K562 (cell line): ENCODE results near the gene SRPK3. TPM values are rescaled to one million over a fixed set of nuclear protein-coding genes. Genes with fewer than 3 reads are reported as not detected.

Source experiments
- ATAC-seq: fragments of 200-7000 bp; cut with Tn5 transposase; 3 replicates; pipeline ENCODE4 v1.9.1; 2020; ENCODE audit warnings: moderate library complexity
- BruUV-seq: library from RNA; stranded (reverse); fragments of 400-500 nt; replicated peaks from 2 replicates; lab custom pipeline; 2021; lab: Mats Ljungman, UMichigan
- CTCF ChIA-PET: fragments of 300-600 bp; formaldehyde crosslinking; extraction: SDS; loops from one replicate; lab custom pipeline; 2021; ENCODE audit warnings: low intra/inter-chr PET ratio; lab: Yijun Ruan, JAX
- POLR2A ChIA-PET: fragments of 300-600, 350-650 bp; sonication (Branson Sonifier 250); formaldehyde crosslinking; extraction: SDS; loops from one replicate; lab custom pipeline; 2021; ENCODE audit warnings: antibody characterized with exemption, inconsistent platforms; lab: Yijun Ruan, JAX
- DNase-seq, 4 experiments: peaks; one replicate each; pipeline versions ENCODE4 v3.0.0 to v3.0.0-alpha.2; 2011 to 2018; ENCODE audit warnings: low spot score in 3 of 4, mixed read lengths in 3 of 4; ENCODE audit errors: extremely low read depth in 1 of 4
- FAIRE-seq: peaks from 2 replicates; lab custom pipeline; 2011; peaks lifted over from hg19 to GRCh38; lab: Jason Lieb, UNC
- H2AFZ ChIP-seq: 2 replicates; pipeline ENCODE4 v1.6.0; 2011; ENCODE audit warnings: low read depth, low read length, control low read depth, inconsistent platforms
- H3K27ac ChIP-seq: fragments of 200-600 bp; 3 replicates; pipeline ENCODE4 v1.8.0; 2011; ENCODE audit warnings: low read depth, mild to moderate bottlenecking, control low read depth, inconsistent platforms, low read length, moderate library complexity, mixed read lengths; ENCODE audit errors: extremely low read depth
- H3K27me3 ChIP-seq, 2 experiments: fragments of 300-600 bp in 1 of 2; 2 replicates in 1 of 2; 3 replicates in 1 of 2; pipeline versions ENCODE4 v1.6.0 to v1.8.0; 2011; ENCODE audit warnings: inconsistent platforms in 2 of 2, low read length in 2 of 2, mild to moderate bottlenecking in 1 of 2, mixed read lengths in 1 of 2, moderate library complexity in 1 of 2; ENCODE audit not compliant: control insufficient read depth in 2 of 2, insufficient read depth in 2 of 2
- H3K36me3 ChIP-seq: fragments of 300-600 bp; 3 replicates; pipeline ENCODE4 v1.8.0; 2011; ENCODE audit warnings: mild to moderate bottlenecking, low read length, inconsistent platforms; ENCODE audit not compliant: control insufficient read depth, insufficient read depth
- H3K4me1 ChIP-seq, 2 experiments: fragments of 200-600 bp in 1 of 2; replicated peaks in 1 of 2; 2 replicates in 1 of 2; 3 replicates in 1 of 2; pipeline versions ENCODE4 v1.5.1 to v1.8.0; 2011; ENCODE audit warnings: inconsistent platforms in 2 of 2, low read length in 2 of 2, mild to moderate bottlenecking in 1 of 2, mixed read lengths in 1 of 2, moderate library complexity in 1 of 2; ENCODE audit not compliant: control insufficient read depth in 2 of 2, insufficient read depth in 2 of 2
- H3K4me2 ChIP-seq: 2 replicates; pipeline ENCODE4 v1.6.1; 2011; ENCODE audit warnings: low read length, control low read depth, inconsistent platforms, mixed read lengths; ENCODE audit not compliant: insufficient read depth
- H3K4me3 ChIP-seq: fragments of 200-600 bp; sonication (generic), shearing (Covaris generic); 2 replicates; pipeline ENCODE4 v1.5.1; 2016; ENCODE audit warnings: control low read depth, inconsistent platforms
- H3K79me2 ChIP-seq: fragments of 200-600 bp; 3 replicates; pipeline ENCODE4 v1.8.0; 2011; ENCODE audit warnings: low read length, inconsistent platforms; ENCODE audit not compliant: control insufficient read depth, insufficient read depth
- H3K9ac ChIP-seq, 2 experiments: 2 replicates each; pipeline versions ENCODE4 v1.6.0 to v1.6.1; 2011; ENCODE audit warnings: low read depth in 2 of 2, low read length in 2 of 2, control low read depth in 1 of 2, inconsistent platforms in 1 of 2, mild to moderate bottlenecking in 1 of 2, mixed read lengths in 1 of 2; ENCODE audit not compliant: insufficient read depth in 1 of 2
- H3K9me1 ChIP-seq: one replicate; pipeline ENCODE4 v1.6.0; 2011; ENCODE audit warnings: inconsistent platforms, mild to moderate bottlenecking, low read length, moderate library complexity; ENCODE audit not compliant: control insufficient read depth, insufficient read depth
- H3K9me3 ChIP-seq: replicated peaks from 2 replicates; pipeline ENCODE4 v1.5.1; 2011; ENCODE audit warnings: low read depth, low read length, inconsistent platforms; ENCODE audit not compliant: control insufficient read depth, insufficient read depth
- H4K20me1 ChIP-seq: replicated peaks from 2 replicates; pipeline ENCODE4 v1.6.1; 2011; ENCODE audit warnings: low read length, inconsistent platforms, mixed read lengths; ENCODE audit not compliant: control insufficient read depth, insufficient read depth
- CBX1 ChIP-seq: sonication (generic); IDR thresholded peaks from 2 replicates; pipeline ENCODE4 v1.6.1; 2016; ENCODE audit warnings: antibody characterized with exemption, low read depth, mild to moderate bottlenecking
- CREM ChIP-seq: IDR thresholded peaks from 2 replicates; pipeline ENCODE4 v1.6.1; 2014; ENCODE audit warnings: antibody characterized with exemption, low read depth
- MIER1 ChIP-seq: fragments of 450-650 bp; IDR thresholded peaks from 2 replicates; pipeline ENCODE4 v1.6.1; 2016; ENCODE audit warnings: antibody characterized with exemption, mild to moderate bottlenecking, low read depth
- PRPF4 ChIP-seq: fragments of 200-400 bp; formaldehyde crosslinking; IDR thresholded peaks from one replicate; pipeline ENCODE4 v1.6.1; 2017; ENCODE audit warnings: low read length, low read depth, mild to moderate bottlenecking; ENCODE audit not compliant: insufficient read depth, poor library complexity, severe bottlenecking
- ZNF124 ChIP-seq: sonication (generic); formaldehyde crosslinking; IDR thresholded peaks from 2 replicates; pipeline ENCODE4 v1.8.1; 2022; ENCODE audit warnings: missing genetic modification reagents
- ZNF696 ChIP-seq: fragments of 250-450 bp; sonication (Bioruptor Pico); conservative IDR thresholded peaks from 2 replicates; pipeline ENCODE4 v1.4.0; 2020; ENCODE audit warnings: mild to moderate bottlenecking, moderate library complexity
- WGBS: fragments of 100-300 bp; shearing (Covaris generic); methylation state at CpG from one replicate; pipeline ENCODE4 v1.1.6; 2016; ENCODE audit warnings: low coverage, mixed read lengths; ENCODE audit not compliant: insufficient coverage; ENCODE audit errors: missing lambda C conversion rate; 5-methylcytosine and 5-hydroxymethylcytosine counted together
- in situ Hi-C: fragments of 300-500 bp; cut with MboI; formaldehyde crosslinking; loops from 4 replicates; pipeline ENCODE4 v1.15.0; 2018; ENCODE audit warnings: inconsistent platforms, mixed read lengths
- intact Hi-C: fragments of 100-400 bp; cut with micrococcal nuclease; formaldehyde crosslinking; loops from 2 replicates; pipeline ENCODE4 v1.14.2; 2022
- polyA plus RNA-seq, 8 experiments: library from polyadenylated mRNA; depleted of rRNA in 4 of 8; stranded (reverse) in 5 of 8; unstranded in 3 of 8; fragments of >200 nt; fragmentation: Nextera tagmentation in 2 of 8; fragmentation: Illumina TruSeq in 1 of 8; extraction: Ambion mirVana in 2 of 8; extraction: Trizol in 1 of 8; gene quantifications; 2 replicates each; pipeline versions ENCODE4 v1.2.1 to v1.2.3, GENCODE V29; 2011 to 2014; ENCODE audit warnings: inconsistent platforms in 1 of 8, missing spikeins in 1 of 8
- total RNA-seq, 7 experiments: library from RNA; depleted of rRNA in 6 of 7; stranded (reverse); fragments of >200 nt in 6 of 7; fragmentation: Illumina TruSeq in 2 of 7; extraction: Trizol in 2 of 7; gene quantifications; 2 replicates each; pipeline versions ENCODE4 v1.2.1 to v1.2.3, GENCODE V29; 2011 to 2021; ENCODE audit warnings: low replicate concordance in 1 of 7
- TF ChIP-seq, protein P1 (sequence below): fragments of 450-650 bp; IDR thresholded peaks from 2 replicates; pipeline ENCODE4 v1.6.1; 2016; ENCODE audit warnings: missing biosample characterization, missing genetic modification characterization
- TF ChIP-seq, protein P2 (sequence below), 2 experiments: fragments of 450-650 bp; formaldehyde crosslinking in 1 of 2; IDR thresholded peaks; 2 replicates each; pipeline versions ENCODE4 v1.4.0 to v1.6.1; 2014 to 2020; ENCODE audit warnings: mild to moderate bottlenecking in 2 of 2, borderline replicate concordance in 1 of 2, low read depth in 1 of 2
- TF ChIP-seq, protein P3 (sequence below): fragments of 150-350 bp; conservative IDR thresholded peaks from 2 replicates; pipeline ENCODE4 v1.6.1; 2014; ENCODE audit warnings: low read length

Gene SRPK3
- total and polyA plus RNA-seq, 9 of the 15 experiments (the other 6 are each of a cell fraction or from before 2014, with no cell fraction given): 0.01 to 0.09 (median 0.04) TPM; not detected in 2

GRCh38 chrX:153832728-153833127, 51.9 kb downstream of the SRPK3 start:
- Histone ChIP-seq H3K9ac (no peak overlapping the region), H3K4me1 (peaks cover 0 to 28% of the 10 kb centered on the region in 2 experiments; a peak in 2 of 5 replicates), H4K20me1 (0 out of 2 replicates have a peak, but pooled peaks cover 3% of the 10 kb centered on the region), H3K27ac (no peak overlapping the region), H2AFZ (no peak overlapping the region), H3K79me2 (no peaks in the 10 kb centered on the region), H3K36me3 (no peaks in the 10 kb centered on the region), H3K9me1 (no peaks in the 10 kb centered on the region), H3K4me2 (no peak overlapping the region), H3K4me3 (no peak overlapping the region), H3K27me3 (peaks cover 13 to 46% of the 10 kb centered on the region in 2 experiments; a peak in 4 of 5 replicates), H3K9me3 (no peaks in the 10 kb centered on the region)
- 14% methylated on average over 10 of the region's 10 CpGs for WGBS
- peak; percentile 59 for ATAC-seq
- DNase-seq: no peak
- BruUV-seq: no TSS peak
- CTCF ChIA-PET: no interaction called here
- FAIRE-seq: no peak
- POLR2A ChIA-PET: interaction anchor here (0.5 kb wide), 1 partner anchor 9 kb away, joined by 3 read pairs; no protein-coding TSS in a partner anchor
- TF ChIP-seq MIER1 (peak; percentile 71; the same call in 1 of the 2 replicates), CBX1 (no peak), PRPF4 (no peak), ZNF696 (no peak), CREM (no peak), ZNF124 (CRISPR knock-in tag) (no peak)
- TF ChIP-seq, protein P1, sequence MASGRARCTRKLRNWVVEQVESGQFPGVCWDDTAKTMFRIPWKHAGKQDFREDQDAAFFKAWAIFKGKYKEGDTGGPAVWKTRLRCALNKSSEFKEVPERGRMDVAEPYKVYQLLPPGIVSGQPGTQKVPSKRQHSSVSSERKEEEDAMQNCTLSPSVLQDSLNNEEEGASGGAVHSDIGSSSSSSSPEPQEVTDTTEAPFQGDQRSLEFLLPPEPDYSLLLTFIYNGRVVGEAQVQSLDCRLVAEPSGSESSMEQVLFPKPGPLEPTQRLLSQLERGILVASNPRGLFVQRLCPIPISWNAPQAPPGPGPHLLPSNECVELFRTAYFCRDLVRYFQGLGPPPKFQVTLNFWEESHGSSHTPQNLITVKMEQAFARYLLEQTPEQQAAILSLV (tag): no peak
- TF ChIP-seq, protein P2, sequence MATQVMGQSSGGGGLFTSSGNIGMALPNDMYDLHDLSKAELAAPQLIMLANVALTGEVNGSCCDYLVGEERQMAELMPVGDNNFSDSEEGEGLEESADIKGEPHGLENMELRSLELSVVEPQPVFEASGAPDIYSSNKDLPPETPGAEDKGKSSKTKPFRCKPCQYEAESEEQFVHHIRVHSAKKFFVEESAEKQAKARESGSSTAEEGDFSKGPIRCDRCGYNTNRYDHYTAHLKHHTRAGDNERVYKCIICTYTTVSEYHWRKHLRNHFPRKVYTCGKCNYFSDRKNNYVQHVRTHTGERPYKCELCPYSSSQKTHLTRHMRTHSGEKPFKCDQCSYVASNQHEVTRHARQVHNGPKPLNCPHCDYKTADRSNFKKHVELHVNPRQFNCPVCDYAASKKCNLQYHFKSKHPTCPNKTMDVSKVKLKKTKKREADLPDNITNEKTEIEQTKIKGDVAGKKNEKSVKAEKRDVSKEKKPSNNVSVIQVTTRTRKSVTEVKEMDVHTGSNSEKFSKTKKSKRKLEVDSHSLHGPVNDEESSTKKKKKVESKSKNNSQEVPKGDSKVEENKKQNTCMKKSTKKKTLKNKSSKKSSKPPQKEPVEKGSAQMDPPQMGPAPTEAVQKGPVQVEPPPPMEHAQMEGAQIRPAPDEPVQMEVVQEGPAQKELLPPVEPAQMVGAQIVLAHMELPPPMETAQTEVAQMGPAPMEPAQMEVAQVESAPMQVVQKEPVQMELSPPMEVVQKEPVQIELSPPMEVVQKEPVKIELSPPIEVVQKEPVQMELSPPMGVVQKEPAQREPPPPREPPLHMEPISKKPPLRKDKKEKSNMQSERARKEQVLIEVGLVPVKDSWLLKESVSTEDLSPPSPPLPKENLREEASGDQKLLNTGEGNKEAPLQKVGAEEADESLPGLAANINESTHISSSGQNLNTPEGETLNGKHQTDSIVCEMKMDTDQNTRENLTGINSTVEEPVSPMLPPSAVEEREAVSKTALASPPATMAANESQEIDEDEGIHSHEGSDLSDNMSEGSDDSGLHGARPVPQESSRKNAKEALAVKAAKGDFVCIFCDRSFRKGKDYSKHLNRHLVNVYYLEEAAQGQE (IDR thresholded peaks at IDR 0.05; ENCODE audit: borderline replicate concordance): peak; percentile 91
- TF ChIP-seq, protein P2 (CRISPR knock-in tag; IDR thresholded peaks at IDR 0.05; ENCODE audit: low read depth): 0 out of 2 replicates have a peak, but pooled peaks have one; percentile 44
- TF ChIP-seq, protein P3, sequence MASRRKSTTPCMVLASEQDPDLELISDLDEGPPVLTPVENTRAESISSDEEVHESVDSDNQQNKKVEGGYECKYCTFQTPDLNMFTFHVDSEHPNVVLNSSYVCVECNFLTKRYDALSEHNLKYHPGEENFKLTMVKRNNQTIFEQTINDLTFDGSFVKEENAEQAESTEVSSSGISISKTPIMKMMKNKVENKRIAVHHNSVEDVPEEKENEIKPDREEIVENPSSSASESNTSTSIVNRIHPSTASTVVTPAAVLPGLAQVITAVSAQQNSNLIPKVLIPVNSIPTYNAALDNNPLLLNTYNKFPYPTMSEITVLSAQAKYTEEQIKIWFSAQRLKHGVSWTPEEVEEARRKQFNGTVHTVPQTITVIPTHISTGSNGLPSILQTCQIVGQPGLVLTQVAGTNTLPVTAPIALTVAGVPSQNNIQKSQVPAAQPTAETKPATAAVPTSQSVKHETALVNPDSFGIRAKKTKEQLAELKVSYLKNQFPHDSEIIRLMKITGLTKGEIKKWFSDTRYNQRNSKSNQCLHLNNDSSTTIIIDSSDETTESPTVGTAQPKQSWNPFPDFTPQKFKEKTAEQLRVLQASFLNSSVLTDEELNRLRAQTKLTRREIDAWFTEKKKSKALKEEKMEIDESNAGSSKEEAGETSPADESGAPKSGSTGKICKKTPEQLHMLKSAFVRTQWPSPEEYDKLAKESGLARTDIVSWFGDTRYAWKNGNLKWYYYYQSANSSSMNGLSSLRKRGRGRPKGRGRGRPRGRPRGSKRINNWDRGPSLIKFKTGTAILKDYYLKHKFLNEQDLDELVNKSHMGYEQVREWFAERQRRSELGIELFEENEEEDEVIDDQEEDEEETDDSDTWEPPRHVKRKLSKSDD: no peak
- intact Hi-C loops (no loop called here), in situ Hi-C loops (no loop called here)
